Islet of Langerhans (tissue), 1 donor: Measurements from ENCODE around the gene SUSD4.

Experiments
- FAIRE-seq: peaks from one replicate; lab custom pipeline; 2011; peaks lifted over from hg19 to GRCh38; lab: Jason Lieb, UNC

SUSD4 gene

DNA sequence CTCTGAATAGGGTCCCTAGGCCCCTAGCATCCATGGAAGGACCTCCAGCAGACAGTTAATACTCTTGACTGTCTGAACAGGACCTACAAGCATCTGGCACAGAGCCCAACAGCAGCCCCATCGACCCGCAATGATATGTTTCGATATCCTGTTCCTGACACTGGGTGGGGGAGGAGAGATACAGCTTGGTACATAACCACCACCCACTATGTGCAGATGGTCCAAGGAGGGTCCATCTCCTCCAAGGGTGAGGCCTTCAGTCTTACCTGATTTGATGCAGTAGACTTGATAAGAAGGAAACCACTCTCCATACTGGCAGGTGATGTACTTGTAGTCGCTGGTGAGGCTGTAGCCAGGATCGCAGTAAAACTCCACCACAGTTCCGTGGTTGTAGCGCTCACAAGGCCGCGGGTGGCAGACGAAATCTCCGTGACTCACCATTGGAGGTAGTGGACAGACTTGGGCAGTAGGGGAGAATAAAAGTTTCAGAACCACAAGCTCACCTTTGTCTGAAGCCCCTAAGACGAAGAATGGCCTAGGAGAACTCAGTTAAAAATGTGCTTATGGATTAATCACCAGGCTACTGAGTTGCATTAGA, 134.9 kb downstream of the SUSD4 start:
- no peak for FAIRE-seq

DNA sequence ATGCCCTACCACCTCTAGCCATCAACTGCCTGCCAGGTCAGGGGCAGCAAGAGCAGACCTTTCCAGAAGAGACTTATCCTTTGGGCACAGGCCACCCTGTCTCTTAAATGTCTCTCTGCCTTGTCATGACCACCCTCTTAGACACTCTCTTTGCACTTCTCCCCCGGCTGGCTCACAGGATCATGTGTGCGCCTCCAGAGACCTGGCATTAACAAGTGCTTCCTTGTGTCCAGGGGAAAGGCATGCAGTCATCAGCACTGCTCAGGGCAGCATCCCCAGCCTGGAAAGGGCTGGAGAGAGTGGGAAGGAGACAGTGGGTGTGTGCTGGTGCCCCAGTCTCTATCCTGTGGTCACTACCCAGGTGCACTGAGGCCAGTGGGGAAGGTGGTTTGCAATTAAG, 135.8 kb downstream of the SUSD4 start:
- no peak for FAIRE-seq

DNA sequence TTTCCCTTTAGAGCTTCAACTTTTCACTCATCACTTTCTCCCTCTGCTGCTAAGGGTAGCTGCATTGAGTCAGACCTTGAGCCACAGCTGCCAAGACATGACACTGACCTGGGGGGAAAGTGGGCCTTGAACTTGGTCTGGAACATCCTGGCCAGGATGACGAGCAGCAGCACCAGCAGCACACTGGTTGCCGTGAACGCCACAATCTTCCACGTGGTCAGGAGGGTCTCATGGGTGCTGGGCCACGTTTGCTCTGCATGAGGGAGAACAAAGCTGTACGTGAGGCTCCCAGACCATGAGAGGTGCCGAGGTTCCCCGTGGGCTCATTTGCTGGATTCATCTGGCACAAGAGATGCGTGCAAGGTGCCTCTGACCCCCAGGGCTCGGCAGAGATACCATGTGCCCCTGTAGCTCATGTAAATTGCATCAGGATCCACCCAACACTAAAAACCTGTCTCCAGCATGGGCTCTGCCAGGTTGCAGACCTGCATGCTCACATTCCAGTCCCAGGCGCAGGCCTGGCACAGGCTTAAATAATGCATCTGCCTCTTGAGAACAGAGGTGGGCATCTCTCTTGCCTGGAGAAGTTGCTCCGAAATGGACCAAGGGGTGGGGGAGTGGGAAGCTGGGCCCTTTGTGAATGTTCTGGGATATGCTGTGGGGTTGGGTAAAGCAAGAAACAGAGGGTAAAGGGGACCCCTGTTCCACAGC, 136.3 kb downstream of the SUSD4 start:
- FAIRE-seq: no peak

DNA sequence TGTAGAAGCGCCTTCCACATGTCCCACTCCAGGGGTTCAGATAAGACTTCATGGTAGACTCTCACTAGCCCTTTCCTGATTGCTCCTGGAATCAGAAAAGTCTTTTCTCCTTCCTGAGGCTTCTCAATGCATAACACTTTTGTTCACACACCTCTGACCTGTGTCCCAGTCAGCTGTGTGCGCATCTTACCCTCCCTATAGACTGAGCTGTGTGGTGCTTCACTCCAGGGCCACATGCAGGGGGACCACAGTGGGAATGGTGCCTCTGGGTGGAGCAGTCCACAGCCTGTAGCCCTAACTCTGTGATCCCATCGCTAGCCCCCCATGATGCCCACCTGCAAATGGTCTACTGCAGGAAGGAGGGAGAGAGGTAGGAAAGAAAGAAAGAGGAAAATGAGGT, 136.9 kb downstream of the SUSD4 start:
- no peak for FAIRE-seq

DNA sequence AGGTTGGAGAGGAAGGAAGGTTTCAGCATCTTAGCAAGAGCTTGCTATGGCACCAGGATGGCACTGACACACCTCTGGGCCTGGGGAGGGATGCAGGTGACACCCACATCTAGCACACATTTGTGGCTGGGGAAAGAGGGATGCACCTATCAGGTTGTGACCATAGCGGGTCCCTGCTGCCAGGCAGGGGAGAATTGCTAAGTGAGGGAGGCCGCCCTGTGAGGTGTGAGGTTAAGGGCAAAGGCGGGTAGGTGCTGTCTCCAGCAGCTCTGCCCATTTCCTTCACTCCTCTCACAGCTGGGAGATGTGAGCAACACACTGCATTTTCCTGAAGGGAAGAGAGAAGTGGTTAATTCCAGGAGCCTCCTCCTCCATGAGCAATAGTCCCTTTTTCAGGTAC, 137.7 kb downstream of the SUSD4 start:
- no peak for FAIRE-seq

DNA sequence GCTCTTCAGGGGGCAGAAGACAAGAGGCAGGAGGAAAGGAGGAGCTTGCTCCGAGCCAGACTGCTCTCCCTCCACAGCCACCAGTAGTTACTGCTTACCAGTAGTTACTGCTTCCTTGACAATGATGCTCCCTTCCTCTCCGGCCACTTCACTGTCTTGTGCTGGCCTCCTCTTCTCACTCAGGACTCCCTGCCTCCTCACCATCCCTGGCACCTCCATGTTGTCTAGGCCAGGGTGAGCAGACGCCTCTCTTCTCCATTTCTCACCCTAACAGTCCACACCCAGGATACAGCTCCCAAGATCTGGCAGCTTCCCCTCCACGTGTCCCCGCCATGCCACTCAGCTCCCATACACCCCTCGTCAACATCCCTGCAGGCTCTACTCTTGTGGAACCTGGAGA, 138.5 kb downstream of the SUSD4 start:
- FAIRE-seq: no peak

DNA sequence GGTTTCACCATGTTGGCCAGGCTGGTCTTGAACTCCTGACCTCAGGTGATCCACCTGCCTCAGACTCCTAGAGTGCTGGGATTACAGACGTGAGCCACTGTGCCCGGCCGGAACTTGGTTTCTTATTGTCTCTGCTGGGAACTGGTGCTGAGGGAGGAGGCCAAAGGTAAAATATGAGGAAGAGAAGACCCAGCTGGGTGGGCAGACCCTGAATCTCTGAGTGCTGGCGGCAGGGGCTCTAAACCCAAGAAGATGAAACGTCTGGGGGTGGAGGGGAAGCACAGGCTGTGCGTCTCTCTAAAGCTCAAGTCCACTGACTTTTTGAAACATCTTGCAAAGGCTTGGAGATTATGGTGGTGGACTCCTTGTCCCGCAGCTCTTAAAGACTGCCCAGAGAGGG, 138.9 kb downstream of the SUSD4 start:
- FAIRE-seq: no peak

DNA sequence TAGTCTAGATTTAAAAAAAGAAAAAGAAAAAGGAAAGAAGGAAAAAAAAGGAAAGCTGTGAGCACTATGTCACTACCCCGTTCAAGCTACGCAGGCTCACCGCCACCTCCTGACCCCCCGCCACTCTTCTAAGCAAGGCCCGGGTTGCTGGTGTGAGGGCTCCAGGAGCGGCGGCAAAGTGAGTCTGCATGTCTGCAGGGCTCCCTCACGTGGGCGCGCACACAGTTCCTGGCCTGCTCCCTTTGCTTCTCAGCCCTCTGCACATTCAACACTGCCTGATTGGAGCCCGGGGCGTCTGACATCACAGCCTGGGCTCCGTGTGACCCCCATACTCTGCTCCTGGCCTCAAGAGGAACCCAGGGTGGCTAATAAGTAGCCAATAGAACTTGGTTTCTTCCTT, 139.5 kb downstream of the SUSD4 start:
- no peak for FAIRE-seq

DNA sequence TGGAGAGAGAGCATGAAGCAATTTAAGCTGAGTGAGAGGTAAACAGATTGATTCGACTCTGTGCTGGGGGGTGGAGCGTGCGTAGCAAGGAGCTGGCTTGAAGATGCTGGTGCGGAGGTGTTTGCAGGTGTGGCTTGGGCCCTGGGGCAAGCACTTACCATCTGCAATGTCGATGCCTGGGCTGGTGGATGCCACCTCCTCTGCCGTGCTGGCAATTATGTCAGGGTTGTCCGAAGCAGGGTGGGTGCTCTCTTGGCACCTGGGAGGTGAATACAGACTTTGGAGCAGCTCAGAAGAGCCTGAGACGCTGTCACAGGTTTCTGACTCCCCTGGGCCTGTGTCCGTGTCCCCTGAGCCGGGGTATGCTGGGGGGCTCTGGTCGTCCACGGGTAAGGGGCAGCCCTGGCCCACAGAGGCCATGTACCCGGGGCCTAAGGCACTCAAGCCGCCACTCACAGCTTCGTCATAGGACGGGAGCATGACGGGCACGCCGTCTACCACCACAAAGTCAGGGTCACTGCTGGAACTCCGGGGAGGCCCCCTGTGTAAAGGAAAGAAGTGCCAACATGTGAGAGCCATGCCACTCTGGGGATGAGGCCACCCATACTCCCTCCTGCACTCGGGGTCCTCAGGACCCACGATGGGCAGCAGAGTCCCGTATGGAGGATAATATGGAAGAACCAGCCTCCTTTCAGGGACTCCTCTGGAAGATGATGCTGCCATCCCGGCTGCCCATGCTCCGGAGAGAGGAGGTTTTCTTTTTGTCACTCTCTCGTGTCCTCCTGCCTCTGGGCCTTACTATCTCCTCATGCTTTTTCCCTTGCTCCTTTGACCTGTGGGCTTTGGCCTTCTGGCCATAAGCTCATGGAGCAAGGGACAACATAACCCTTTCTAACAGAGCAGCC, 140.6 kb downstream of the SUSD4 start:
- no peak for FAIRE-seq

DNA sequence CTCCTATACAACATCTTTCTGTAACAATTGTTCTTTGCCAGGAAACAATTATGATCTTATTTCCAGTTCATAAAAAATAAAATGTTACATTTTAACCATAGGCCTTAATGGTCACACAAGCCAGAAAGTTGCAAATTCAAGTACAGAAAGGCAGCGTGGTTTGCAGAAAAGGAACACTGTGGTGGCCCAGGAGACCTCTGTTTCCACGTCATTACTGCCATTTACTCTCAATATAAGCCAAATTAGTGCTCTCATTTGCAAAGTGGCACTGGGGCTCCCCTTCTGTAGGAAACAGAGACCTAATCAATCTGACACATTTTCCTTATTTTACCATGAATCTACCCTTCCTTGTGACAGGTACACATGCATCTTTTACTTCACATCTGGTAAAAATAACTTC, 141.6 kb downstream of the SUSD4 start:
- no peak for FAIRE-seq

DNA sequence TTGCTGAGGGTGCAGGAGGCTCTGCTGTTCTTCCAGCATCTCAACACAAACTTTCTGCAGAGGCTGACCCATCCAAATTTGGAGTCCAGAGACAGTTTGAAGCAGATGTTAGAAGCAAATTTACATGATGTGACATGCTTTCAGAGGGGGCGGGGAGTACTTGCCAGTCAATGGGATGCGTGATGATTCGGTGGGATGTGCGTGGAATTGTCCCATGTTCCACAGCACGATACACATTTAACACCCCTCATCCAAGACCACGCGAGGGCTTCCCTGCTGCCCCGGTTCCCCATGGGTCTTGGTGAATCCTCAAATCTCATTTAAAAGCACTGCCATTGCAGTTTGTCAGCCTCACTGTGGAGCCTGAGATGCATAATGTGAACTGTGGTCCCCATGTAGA, 142.3 kb downstream of the SUSD4 start:
- no peak for FAIRE-seq

DNA sequence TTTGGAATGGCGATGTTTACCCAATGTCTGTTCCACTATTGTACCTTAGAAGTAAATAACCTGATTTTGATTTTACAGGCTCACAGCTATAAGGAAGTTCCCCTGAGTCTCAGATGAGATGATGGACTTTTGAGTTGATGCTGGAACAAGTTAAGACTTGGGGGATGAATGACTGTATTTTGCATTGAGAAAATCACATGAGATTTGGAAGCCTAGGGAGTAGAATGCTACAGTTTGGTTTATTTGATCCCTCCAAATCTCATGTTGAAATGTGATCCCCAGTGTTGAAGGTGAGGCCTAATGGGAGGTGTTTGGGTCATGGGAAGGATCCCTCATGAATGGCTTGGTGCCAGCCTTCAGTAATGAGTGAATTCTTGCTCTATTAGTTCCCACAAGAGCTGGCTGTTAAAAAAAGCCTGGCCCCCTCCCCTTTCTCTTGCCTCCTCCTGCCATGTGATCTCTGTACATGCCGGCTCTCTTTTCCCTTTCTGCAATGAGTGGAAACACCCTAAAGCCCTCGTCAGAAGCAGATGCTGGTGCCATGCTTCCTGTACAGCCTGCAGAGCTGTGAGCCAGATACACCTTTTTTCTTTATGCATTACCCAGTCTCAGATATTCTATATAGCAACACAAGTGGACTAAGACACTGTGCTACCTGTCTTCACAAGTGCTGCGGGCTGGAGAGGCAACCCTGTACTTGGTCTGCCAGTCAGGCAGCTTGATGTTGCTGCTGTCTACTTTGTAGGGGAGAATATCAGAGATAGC, 143.9 kb downstream of the SUSD4 start:
- no peak for FAIRE-seq

DNA sequence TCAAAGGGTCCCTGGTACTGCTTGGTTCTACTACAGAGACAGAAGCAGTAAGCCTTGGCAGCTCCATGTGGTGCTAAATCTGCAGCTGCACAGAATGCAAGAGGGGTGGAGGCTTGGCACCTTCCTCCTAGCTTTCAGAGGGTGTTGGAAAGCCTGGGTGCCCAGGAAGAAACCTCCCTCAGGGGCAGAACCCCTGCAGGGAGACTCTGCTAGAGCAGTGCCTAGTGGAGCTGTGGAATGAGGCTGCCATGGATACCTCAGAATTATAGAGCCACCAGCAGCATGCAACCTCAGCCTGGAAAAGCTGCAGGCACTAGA, 144.7 kb downstream of the SUSD4 start:
- FAIRE-seq: no peak

DNA sequence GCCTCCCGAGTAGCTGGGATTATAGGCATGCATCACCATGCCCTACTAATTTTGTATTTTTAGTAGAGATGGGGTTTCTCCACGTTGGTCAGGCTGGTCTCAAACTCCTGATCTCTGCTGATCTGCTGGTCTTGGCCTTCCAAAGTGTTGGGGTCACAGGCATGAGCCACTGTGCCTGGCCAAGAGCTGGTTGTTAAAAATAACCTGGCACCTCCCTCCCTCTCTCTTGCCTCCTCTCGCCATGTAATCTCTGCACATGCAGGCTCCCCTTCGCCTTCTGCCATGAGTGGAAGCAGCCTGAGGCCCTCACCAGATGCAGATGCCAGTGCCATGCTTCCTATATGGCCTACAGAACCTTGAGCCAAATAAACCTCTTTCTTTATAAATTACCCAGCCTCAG, 146.2 kb downstream of the SUSD4 start:
- no peak for FAIRE-seq

DNA sequence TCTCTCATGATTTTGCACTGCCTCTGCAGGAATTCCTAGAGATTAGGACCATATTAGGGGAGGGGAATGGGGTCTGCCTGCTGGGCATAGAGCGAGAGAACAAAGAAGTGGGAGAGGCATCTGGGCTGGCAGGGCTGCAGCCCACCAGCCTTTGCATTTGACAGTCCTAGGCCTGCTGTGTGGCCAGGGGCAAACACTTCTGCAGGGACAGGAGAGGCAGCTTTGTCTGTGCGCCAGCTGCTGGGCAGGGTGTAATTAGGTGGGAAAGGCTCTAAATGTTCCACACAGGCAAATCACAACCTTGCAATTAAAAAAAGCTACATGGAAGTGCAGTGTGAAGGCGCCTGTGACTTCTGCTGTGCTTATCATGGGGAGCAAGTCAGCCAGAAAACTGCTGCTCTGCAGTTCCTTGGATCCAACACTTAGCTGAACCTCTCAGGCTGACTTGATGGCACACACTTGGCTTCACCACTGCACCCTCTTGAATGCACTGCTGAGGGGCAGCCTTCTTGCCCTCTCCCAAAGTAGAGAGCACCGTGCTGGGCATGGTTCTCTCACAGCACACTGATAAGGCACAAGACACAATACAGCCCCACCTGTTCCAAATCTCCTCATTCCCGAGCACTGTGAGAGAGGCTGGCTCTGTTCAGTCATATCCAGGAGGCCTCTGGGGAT, 147.3 kb downstream of the SUSD4 start:
- no peak for FAIRE-seq

DNA sequence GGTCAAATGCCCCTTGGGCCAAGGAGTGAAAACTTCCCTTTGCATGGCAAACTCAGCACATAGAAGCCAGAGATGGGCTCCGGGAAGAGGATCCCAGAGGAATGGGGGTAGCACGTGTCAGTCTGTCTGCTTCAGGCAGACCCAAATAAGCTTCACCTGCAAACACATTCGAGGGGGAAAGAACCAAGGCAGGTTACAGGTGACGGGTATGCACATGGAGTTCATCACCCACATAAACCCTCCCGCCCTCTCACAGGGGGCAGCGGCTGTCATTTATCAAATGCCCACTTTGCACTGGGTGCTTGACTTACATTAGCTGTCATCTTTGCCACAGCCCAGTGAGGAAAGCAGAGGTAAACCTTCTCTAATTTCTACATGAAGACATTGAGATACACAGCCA, 147.9 kb downstream of the SUSD4 start:
- no peak for FAIRE-seq

DNA sequence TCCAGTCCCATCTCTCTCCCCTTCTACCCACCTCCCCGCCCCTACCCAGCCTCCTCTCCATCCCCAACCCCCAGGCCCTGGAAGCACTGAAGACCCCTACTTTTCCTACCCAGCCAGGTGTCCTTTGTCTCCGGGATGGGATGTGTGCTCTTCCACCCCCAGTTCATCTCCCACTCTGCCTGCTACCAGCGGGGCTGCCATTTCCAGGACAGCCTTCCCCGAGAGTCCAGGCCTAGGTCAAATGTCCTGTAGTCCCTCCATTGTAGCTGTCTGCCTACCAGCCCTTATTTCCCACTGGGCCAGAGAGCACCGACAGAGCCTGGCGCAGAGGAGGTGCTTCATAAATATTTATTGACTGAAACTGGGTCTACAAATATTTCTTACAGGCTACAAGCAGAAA, 148.9 kb downstream of the SUSD4 start:
- no peak for FAIRE-seq

DNA sequence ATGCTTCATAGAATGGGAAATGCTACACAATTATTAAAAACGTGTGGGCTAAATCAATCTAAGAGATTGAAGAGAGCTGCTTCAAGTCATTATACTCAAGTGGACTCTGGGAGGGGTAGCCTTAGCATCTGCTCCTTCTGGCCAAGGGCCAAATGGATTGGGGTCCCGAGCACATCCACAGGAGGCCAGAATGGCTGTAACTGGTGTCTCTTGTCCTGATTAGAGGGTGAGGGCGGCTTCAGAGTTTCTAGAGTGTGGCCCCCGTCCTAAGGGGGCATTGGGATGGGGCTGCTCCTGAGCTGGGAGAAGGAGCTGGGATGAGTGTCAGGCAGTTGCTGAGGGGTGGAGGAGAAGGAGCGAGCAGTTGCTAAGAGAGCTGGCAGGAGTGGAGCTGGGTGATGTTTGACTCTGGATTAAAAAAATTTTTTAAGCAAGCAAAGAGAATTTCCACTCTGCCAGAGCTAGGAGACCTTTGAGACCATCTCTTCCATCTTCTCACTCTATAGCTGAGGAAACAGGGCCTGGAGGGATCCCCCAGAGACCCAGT, 149.6 kb downstream of the SUSD4 start:
- no peak for FAIRE-seq

DNA sequence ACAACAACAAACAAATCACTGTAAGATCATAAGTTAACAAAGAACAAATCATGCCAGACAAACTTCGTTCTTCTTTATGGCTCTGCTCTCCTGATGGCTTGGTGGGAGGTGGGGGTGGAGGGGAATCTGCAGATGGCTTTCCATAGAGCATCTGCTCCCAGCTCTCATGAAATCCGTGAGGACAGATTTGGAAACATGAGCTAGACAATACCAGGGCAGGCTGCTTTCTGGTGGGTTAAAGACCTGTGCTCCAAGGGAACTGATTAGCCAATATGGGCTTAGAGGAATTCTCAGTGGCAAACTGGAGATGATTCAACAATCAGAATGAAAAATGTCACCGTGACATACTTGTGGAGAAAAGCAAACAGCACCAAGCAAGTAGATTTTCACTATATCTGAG, 151.5 kb downstream of the SUSD4 start:
- peak; percentile 41 for FAIRE-seq

DNA sequence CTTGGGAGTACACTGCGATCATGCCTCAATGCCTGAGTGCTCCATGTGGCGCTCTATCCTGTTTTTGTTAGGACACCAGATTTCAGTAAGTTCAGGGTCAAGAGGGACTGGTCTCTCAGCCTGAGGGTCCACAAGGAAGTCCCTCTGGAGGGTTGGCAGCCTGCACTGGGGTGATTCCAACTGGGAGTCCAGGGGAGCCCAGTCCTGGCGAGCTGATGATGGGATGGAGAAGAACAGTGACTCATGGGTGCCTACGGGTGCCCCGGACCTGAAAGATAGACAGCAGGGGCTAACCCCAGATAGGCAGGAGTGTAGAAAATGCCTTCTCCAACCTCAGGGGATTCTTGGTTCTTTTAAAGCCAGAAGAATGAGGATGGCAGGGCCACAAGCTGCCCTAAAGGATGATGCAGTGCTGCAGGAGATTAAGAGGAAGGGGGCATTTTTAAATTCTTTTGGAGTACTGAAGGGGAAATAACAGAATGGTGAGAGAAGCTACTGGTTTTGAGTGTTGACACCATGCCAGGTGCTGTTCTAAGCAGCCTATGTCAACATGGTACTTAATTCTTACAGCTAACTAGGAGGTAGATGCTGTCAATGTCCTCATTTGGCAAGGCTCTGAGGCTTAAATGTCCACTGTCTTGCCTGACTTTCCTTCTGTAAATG, 152.5 kb downstream of the SUSD4 start:
- FAIRE-seq: no peak

DNA sequence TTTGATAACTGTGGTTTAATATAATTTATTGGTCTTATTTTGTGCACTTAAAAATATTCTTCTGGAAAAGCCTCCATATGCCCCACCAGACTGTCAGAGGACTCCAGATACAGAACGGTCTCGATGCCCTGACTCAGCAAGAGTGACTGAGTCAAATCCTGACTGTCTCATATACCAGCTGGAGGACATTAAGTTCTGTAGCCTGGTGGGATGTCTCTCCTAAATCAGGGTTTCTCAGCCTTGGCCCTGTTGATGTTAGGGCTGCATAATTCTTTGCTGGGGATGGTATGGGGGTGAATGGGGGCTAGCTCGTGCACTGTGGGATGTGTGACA, 153.2 kb downstream of the SUSD4 start:
- no peak for FAIRE-seq
